ENCODE data around the gene SLC9A3.

SLC9A3 gene

GRCh38 chr5:522899-523440, 1.3 kb downstream of the SLC9A3 start:
- TF ChIP-seq, protein P1, sequence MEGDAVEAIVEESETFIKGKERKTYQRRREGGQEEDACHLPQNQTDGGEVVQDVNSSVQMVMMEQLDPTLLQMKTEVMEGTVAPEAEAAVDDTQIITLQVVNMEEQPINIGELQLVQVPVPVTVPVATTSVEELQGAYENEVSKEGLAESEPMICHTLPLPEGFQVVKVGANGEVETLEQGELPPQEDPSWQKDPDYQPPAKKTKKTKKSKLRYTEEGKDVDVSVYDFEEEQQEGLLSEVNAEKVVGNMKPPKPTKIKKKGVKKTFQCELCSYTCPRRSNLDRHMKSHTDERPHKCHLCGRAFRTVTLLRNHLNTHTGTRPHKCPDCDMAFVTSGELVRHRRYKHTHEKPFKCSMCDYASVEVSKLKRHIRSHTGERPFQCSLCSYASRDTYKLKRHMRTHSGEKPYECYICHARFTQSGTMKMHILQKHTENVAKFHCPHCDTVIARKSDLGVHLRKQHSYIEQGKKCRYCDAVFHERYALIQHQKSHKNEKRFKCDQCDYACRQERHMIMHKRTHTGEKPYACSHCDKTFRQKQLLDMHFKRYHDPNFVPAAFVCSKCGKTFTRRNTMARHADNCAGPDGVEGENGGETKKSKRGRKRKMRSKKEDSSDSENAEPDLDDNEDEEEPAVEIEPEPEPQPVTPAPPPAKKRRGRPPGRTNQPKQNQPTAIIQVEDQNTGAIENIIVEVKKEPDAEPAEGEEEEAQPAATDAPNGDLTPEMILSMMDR (IDR thresholded peaks at IDR 0.05; ENCODE audit: borderline replicate concordance, control extremely low read depth, extremely low read depth, insufficient read depth, missing control alignments) = no peak
- no peak for DNase-seq (ENCODE audit: low spot score)
- in situ Hi-C loops (cut with MboI; ENCODE audit: low sequenced_read_pairs, unreplicated experiment) = no loop called here

- no peak for DNase-seq (ENCODE audit: low spot score)
- TF ChIP-seq, protein P1 (IDR thresholded peaks at IDR 0.05; ENCODE audit: borderline replicate concordance, control extremely low read depth, extremely low read depth, insufficient read depth, missing control alignments) = no peak
- in situ Hi-C loops (cut with MboI; ENCODE audit: low sequenced_read_pairs, unreplicated experiment) = no loop called here
Observed at GRCh38 chr5:522116-522515, 2.1 kb downstream of the SLC9A3 start.

- TF ChIP-seq, protein P1 (IDR thresholded peaks at IDR 0.05; ENCODE audit: borderline replicate concordance, control extremely low read depth, extremely low read depth, insufficient read depth, missing control alignments) = no peak
- no peak for DNase-seq (ENCODE audit: low spot score)
- in situ Hi-C loops (cut with MboI; ENCODE audit: low sequenced_read_pairs, unreplicated experiment) = no loop called here
Observed at GRCh38 chr5:521680-522079, 2.6 kb downstream of the SLC9A3 start.

DNA sequence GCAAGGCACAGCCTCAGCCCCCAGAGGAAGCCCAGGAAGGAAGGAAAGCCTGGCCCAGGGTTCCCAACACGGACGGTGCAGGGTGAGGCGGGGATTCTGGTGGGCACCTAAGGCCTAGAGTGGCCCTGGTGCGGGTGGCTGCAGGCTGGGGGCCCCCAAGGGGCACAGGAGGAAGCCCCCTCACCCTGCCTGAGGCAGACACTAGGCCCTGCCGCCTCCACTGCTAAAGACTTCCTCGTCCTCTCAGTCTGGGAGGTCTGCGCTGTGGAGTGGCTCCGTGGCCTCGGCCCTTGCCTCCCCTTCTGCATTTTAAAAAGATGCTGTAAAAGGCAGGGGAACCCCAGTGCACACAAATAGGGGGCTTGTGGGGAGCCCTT, 3.4 kb downstream of the SLC9A3 start:
- DNase-seq (ENCODE audit: low spot score) = no peak
- TF ChIP-seq, protein P1 (IDR thresholded peaks at IDR 0.05; ENCODE audit: borderline replicate concordance, control extremely low read depth, extremely low read depth, insufficient read depth, missing control alignments) = no peak
- in situ Hi-C loops (cut with MboI; ENCODE audit: low sequenced_read_pairs, unreplicated experiment) = no loop called here

- no peak for DNase-seq (ENCODE audit: low spot score)
- in situ Hi-C loops (cut with MboI; ENCODE audit: low sequenced_read_pairs, unreplicated experiment) = no loop called here
- TF ChIP-seq, protein P1 (IDR thresholded peaks at IDR 0.05; ENCODE audit: borderline replicate concordance, control extremely low read depth, extremely low read depth, insufficient read depth, missing control alignments) = no peak
Observed at GRCh38 chr5:520196-520849, 3.9 kb downstream of the SLC9A3 start.

DNA sequence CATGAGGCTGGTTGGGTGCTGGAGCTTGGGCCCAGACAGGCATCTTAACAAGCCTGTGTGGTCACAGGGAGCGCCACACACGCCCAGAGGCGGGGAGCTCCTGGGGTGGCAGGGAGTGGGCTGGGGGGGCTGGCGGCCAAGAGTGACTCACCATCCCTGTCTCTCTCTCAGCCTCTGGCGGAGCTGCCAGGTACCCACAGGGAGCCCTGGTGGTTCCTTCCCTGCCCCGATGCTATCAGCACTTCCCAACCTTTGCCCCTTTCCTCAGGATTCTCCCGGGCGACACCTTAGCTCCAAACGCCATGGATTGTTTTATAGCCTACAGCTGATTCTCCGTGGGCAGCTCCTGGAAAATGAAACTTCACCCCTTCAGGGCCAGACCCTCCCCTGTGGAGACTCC, 5.5 kb downstream of the SLC9A3 start:
- in situ Hi-C loops (cut with MboI; ENCODE audit: low sequenced_read_pairs, unreplicated experiment) = no loop called here
- TF ChIP-seq, protein P1 (IDR thresholded peaks at IDR 0.05; ENCODE audit: borderline replicate concordance, control extremely low read depth, extremely low read depth, insufficient read depth, missing control alignments) = no peak
- no peak for DNase-seq (ENCODE audit: low spot score)

Data from GM13976 (cell line).